WTC11 (cell line): Measurements from ENCODE around the gene C6.

Experiments
- FOXK1 ChIP-seq: sonication (generic); formaldehyde crosslinking; IDR thresholded peaks from 2 replicates; pipeline ENCODE4 v1.8.0; 2022; ENCODE audit warnings: mild to moderate bottlenecking, moderate library complexity, missing genetic modification reagents
- NR2C2 ChIP-seq: sonication (generic); formaldehyde crosslinking; IDR thresholded peaks from 2 replicates; pipeline ENCODE4 v1.8.0; 2022; ENCODE audit warnings: mild to moderate bottlenecking, missing genetic modification reagents
- SP1 ChIP-seq: sonication (generic); formaldehyde crosslinking; conservative IDR thresholded peaks from 2 replicates; pipeline ENCODE4 v1.8.1; 2022; ENCODE audit warnings: missing genetic modification reagents
- TEAD4 ChIP-seq: sonication (generic); formaldehyde crosslinking; IDR thresholded peaks from 2 replicates; pipeline ENCODE4 v1.8.0; 2022; ENCODE audit warnings: mild to moderate bottlenecking, missing genetic modification reagents
- ZNF121 ChIP-seq: sonication (generic); formaldehyde crosslinking; IDR thresholded peaks from 2 replicates; pipeline ENCODE4 v1.8.0; 2023; ENCODE audit warnings: missing genetic modification reagents
- ZNF138 ChIP-seq: sonication (generic); formaldehyde crosslinking; conservative IDR thresholded peaks from 2 replicates; pipeline ENCODE4 v1.8.1; 2022; ENCODE audit warnings: mild to moderate bottlenecking, moderate library complexity, missing genetic modification reagents
- ZNF416 ChIP-seq: fragments of 250-450 bp; sonication (Bioruptor Pico); IDR thresholded peaks from 2 replicates; pipeline ENCODE4 v1.9.0; 2021; ENCODE audit warnings: mild to moderate bottlenecking, inconsistent platforms
- ZNF423 ChIP-seq: fragments of 250-450 bp; sonication (Bioruptor Pico); IDR thresholded peaks from 2 replicates; pipeline ENCODE4 v2.1.2; 2022; ENCODE audit warnings: mild to moderate bottlenecking, moderate library complexity
- TF ChIP-seq, protein P1 (sequence below): sonication (generic); formaldehyde crosslinking; IDR thresholded peaks from 2 replicates; pipeline ENCODE4 v1.8.1; 2022; ENCODE audit warnings: low read depth, missing genetic modification reagents, borderline replicate concordance
- TF ChIP-seq, protein P2 (sequence below): fragments of 250-450 bp; sonication (Bioruptor Pico); IDR thresholded peaks from 2 replicates; pipeline ENCODE4 v1.9.0; 2021; ENCODE audit warnings: mild to moderate bottlenecking, borderline replicate concordance
- TF ChIP-seq, protein P3 (sequence below): fragments of 200-600 bp; IDR thresholded peaks from 2 replicates; pipeline ENCODE4 v1.8.0; 2022; ENCODE audit warnings: antibody characterized with exemption
- TF ChIP-seq, protein P4 (sequence below): sonication (generic); formaldehyde crosslinking; IDR thresholded peaks from 2 replicates; pipeline ENCODE4 v1.8.1; 2023; ENCODE audit warnings: mild to moderate bottlenecking, moderate library complexity, missing genetic modification reagents
- TF ChIP-seq, protein P5 (sequence below): sonication (generic); formaldehyde crosslinking; IDR thresholded peaks from 2 replicates; pipeline ENCODE4 v1.8.0; 2022; ENCODE audit warnings: mild to moderate bottlenecking, missing genetic modification reagents

DNA sequence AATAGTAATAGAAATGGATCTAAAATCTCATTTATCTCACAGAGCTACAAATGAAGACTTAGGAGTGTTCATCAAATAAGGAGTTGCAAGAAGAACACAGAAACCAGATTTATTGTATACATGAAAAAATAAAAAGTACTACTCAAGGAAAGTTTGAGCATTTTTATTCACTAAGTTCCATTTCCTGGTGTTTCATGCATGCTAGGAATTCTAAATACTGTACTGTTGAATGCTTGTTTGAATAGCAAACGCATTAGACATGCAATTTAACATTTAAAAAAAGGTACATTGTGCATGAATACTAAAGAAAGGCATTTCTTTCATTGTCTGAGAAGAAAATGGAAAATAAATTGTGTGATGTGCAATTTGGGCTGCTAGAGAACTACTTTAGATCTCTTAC, 52.1 kb downstream of the C6 start:
- no peak for TF ChIP-seq FOXK1
- TF ChIP-seq, protein P1, sequence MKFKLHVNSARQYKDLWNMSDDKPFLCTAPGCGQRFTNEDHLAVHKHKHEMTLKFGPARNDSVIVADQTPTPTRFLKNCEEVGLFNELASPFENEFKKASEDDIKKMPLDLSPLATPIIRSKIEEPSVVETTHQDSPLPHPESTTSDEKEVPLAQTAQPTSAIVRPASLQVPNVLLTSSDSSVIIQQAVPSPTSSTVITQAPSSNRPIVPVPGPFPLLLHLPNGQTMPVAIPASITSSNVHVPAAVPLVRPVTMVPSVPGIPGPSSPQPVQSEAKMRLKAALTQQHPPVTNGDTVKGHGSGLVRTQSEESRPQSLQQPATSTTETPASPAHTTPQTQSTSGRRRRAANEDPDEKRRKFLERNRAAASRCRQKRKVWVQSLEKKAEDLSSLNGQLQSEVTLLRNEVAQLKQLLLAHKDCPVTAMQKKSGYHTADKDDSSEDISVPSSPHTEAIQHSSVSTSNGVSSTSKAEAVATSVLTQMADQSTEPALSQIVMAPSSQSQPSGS, result no peak
- TF ChIP-seq SP1 (CRISPR knock-in tag), result no peak
- TF ChIP-seq, protein P2, sequence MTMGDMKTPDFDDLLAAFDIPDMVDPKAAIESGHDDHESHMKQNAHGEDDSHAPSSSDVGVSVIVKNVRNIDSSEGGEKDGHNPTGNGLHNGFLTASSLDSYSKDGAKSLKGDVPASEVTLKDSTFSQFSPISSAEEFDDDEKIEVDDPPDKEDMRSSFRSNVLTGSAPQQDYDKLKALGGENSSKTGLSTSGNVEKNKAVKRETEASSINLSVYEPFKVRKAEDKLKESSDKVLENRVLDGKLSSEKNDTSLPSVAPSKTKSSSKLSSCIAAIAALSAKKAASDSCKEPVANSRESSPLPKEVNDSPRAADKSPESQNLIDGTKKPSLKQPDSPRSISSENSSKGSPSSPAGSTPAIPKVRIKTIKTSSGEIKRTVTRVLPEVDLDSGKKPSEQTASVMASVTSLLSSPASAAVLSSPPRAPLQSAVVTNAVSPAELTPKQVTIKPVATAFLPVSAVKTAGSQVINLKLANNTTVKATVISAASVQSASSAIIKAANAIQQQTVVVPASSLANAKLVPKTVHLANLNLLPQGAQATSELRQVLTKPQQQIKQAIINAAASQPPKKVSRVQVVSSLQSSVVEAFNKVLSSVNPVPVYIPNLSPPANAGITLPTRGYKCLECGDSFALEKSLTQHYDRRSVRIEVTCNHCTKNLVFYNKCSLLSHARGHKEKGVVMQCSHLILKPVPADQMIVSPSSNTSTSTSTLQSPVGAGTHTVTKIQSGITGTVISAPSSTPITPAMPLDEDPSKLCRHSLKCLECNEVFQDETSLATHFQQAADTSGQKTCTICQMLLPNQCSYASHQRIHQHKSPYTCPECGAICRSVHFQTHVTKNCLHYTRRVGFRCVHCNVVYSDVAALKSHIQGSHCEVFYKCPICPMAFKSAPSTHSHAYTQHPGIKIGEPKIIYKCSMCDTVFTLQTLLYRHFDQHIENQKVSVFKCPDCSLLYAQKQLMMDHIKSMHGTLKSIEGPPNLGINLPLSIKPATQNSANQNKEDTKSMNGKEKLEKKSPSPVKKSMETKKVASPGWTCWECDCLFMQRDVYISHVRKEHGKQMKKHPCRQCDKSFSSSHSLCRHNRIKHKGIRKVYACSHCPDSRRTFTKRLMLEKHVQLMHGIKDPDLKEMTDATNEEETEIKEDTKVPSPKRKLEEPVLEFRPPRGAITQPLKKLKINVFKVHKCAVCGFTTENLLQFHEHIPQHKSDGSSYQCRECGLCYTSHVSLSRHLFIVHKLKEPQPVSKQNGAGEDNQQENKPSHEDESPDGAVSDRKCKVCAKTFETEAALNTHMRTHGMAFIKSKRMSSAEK (CRISPR knock-in tag), result no peak
- no peak for TF ChIP-seq ZNF416 (CRISPR knock-in tag)
- no peak for TF ChIP-seq ZNF423 (CRISPR knock-in tag)
- TF ChIP-seq NR2C2 (CRISPR knock-in tag), result no peak
- no peak for TF ChIP-seq TEAD4
- TF ChIP-seq, protein P3, sequence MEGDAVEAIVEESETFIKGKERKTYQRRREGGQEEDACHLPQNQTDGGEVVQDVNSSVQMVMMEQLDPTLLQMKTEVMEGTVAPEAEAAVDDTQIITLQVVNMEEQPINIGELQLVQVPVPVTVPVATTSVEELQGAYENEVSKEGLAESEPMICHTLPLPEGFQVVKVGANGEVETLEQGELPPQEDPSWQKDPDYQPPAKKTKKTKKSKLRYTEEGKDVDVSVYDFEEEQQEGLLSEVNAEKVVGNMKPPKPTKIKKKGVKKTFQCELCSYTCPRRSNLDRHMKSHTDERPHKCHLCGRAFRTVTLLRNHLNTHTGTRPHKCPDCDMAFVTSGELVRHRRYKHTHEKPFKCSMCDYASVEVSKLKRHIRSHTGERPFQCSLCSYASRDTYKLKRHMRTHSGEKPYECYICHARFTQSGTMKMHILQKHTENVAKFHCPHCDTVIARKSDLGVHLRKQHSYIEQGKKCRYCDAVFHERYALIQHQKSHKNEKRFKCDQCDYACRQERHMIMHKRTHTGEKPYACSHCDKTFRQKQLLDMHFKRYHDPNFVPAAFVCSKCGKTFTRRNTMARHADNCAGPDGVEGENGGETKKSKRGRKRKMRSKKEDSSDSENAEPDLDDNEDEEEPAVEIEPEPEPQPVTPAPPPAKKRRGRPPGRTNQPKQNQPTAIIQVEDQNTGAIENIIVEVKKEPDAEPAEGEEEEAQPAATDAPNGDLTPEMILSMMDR, result no peak
- TF ChIP-seq, protein P4, sequence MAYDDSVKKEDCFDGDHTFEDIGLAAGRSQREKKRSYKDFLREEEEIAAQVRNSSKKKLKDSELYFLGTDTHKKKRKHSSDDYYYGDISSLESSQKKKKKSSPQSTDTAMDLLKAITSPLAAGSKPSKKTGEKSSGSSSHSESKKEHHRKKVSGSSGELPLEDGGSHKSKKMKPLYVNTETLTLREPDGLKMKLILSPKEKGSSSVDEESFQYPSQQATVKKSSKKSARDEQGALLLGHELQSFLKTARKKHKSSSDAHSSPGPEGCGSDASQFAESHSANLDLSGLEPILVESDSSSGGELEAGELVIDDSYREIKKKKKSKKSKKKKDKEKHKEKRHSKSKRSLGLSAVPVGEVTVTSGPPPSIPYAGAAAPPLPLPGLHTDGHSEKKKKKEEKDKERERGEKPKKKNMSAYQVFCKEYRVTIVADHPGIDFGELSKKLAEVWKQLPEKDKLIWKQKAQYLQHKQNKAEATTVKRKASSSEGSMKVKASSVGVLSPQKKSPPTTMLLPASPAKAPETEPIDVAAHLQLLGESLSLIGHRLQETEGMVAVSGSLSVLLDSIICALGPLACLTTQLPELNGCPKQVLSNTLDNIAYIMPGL (CRISPR knock-in tag), result no peak
- no peak for TF ChIP-seq ZNF121 (CRISPR knock-in tag)
- TF ChIP-seq, protein P5, sequence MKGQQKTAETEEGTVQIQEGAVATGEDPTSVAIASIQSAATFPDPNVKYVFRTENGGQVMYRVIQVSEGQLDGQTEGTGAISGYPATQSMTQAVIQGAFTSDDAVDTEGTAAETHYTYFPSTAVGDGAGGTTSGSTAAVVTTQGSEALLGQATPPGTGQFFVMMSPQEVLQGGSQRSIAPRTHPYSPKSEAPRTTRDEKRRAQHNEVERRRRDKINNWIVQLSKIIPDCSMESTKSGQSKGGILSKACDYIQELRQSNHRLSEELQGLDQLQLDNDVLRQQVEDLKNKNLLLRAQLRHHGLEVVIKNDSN, result no peak
- TF ChIP-seq ZNF138 (CRISPR knock-in tag), result no peak
